Measurements from ENCODE around the gene RGS16.

RGS16 gene

GRCh38 chr1:182608845-182609610 is 4.8 kb upstream of the RGS16 start:
- DNase-seq (ENCODE audit: low spot score) = peak; percentile 72

- DNase-seq (ENCODE audit: low spot score) = no peak
These were observed 4.0 kb upstream of the RGS16 start for GRCh38 chr1:182608236-182608635.

GRCh38 chr1:182607566-182607965 is 3.4 kb upstream of the RGS16 start:
- no peak for DNase-seq (ENCODE audit: low spot score)

- DNase-seq (ENCODE audit: low spot score) = no peak
These were observed 479 bp downstream of the RGS16 start for GRCh38 chr1:182603646-182604174.

- DNase-seq (ENCODE audit: low spot score) = no peak
These were observed 1.1 kb downstream of the RGS16 start for GRCh38 chr1:182602935-182603645.

GRCh38 chr1:182601913-182602312 is 2.3 kb downstream of the RGS16 start:
- DNase-seq (ENCODE audit: low spot score) = no peak

GRCh38 chr1:182601416-182601786 is 2.8 kb downstream of the RGS16 start:
- peak; percentile 71 for DNase-seq (ENCODE audit: low spot score)

GRCh38 chr1:182600745-182601415 is 3.3 kb downstream of the RGS16 start:
- DNase-seq (ENCODE audit: low spot score) = no peak

- DNase-seq (ENCODE audit: low spot score) = no peak
These were observed 4.0 kb downstream of the RGS16 start for GRCh38 chr1:182600036-182600713.

GRCh38 chr1:182599339-182599738 is 4.8 kb downstream of the RGS16 start:
- no peak for DNase-seq (ENCODE audit: low spot score)

GRCh38 chr1:182598296-182598695 is 5.9 kb downstream of the RGS16 start:
- no peak for DNase-seq (ENCODE audit: low spot score)

GRCh38 chr1:182596934-182597333 is 7.3 kb downstream of the RGS16 start:
- no peak for DNase-seq (ENCODE audit: low spot score)

- peak; percentile 79 for DNase-seq (ENCODE audit: low spot score)
These were observed 8.4 kb downstream of the RGS16 start for GRCh38 chr1:182595641-182596240.

- DNase-seq (ENCODE audit: low spot score) = no peak
These were observed 14.3 kb downstream of the RGS16 start for GRCh38 chr1:182589931-182590330.

GRCh38 chr1:182589520-182589919 is 14.7 kb downstream of the RGS16 start:
- DNase-seq (ENCODE audit: low spot score) = no peak

- peak; percentile 69 for DNase-seq (ENCODE audit: low spot score)
These were observed 15.4 kb downstream of the RGS16 start, which contains the start of gene RNASEL for GRCh38 chr1:182588500-182589396. RNASEL (minus strand) TSS chr1:182589256; CDS start chr1:182586806, 2,450 bp downstream.

GRCh38 chr1:182587666-182588499 is 16.3 kb downstream of the RGS16 start:
- DNase-seq (ENCODE audit: low spot score) = no peak

- no peak for DNase-seq (ENCODE audit: low spot score)
These were observed 17.1 kb downstream of the RGS16 start for GRCh38 chr1:182587093-182587492.

- no peak for DNase-seq (ENCODE audit: low spot score)
These were observed 17.8 kb downstream of the RGS16 start for GRCh38 chr1:182586380-182586779.

- DNase-seq (ENCODE audit: low spot score) = no peak
These were observed 19.4 kb downstream of the RGS16 start for GRCh38 chr1:182584746-182585145.

Data from hepatic stellate cell (primary cell).